GM11168 (cell line): ENCODE measurements around the gene SLC19A3.
"Not testable (repeated sequence)": the region's sequence is repeated elsewhere in the genome, so short reads cannot be mapped to it uniquely, and the experiment has no call there.

Source experiments
- in situ Hi-C: fragments of 300-500 bp; cut with MboI; formaldehyde crosslinking; loops from one replicate; pipeline ENCODE4 v1.12.0; 2022; ENCODE audit warnings: low sequenced_read_pairs; ENCODE audit not compliant: unreplicated experiment

The SLC19A3 gene

DNA sequence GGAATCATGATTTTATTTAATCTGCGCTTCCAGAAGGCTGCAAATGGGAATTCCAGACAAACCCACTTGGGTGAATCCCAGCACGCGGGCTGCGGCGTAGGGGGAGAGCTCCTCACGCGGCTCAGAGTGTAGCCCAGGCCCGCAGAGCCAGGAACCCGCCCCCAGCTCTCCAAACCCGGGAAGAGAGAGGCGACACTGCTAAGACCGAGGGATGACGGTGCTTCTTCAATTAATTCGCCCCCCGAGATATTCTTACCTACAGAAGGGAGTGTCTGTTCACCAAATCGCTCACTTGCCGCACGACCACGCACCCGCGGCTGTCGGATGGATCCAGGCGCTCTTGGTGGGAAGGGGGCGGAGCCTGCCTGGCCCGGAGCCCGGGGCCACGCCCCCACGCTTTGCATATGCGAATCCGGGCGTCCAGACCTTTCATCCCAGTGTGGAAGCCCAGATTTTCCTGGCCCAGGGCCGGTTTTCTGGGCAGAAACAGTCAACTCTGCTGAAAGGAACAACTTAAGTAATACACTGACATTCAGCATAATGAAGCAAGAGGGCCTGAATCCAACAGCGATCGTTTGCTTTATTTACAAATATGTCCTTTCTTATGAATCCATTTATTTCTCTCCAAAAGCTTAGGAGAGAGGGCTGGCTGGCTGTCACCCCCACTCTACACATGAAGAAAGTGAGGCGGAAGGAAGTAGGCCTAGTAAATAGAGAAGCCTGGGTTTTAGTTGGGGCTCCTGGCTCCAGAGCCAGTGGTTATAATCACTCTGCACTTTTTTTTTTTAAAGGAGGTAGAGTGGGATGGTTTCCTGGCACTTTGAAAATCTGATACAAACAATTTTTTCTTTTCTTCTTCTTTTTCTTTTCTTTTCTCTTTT, at the start of gene SLC19A3:
Gene SLC19A3 (minus strand): TSS at position 342 of the 881 bp plus-strand sequence. CDS start 15,710 bp downstream, outside the sequence.
- in situ Hi-C loops: no loop called here

DNA sequence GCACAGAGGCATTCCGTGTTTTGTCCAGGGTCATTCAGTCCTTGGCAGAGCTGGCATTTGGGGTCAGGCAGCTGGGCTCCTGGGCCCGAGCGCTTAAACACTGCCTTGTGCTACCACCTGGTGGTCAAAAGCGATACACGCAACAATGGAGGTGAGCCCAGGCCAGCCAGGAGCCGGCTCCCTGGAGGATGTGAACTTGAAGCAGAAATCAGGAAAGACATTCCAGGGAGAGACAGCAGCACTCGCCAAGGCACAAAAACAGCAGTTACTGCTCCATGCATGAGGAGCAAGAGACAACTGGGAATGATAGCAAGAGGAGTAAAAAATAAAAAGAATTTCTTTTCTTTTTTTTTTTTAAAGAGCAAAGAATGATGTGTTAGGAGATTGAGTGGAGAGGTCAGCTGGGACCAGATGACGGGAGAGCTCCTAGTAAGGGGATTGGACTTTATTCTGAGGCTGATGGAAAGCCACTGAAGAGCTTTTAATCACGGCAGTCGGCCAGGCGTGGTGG, 48.6 kb upstream of the SLC19A3 start:
- in situ Hi-C loops: loop anchor here (25.0 kb wide), 1 partner anchor 354 kb away; no protein-coding TSS in a partner anchor

DNA sequence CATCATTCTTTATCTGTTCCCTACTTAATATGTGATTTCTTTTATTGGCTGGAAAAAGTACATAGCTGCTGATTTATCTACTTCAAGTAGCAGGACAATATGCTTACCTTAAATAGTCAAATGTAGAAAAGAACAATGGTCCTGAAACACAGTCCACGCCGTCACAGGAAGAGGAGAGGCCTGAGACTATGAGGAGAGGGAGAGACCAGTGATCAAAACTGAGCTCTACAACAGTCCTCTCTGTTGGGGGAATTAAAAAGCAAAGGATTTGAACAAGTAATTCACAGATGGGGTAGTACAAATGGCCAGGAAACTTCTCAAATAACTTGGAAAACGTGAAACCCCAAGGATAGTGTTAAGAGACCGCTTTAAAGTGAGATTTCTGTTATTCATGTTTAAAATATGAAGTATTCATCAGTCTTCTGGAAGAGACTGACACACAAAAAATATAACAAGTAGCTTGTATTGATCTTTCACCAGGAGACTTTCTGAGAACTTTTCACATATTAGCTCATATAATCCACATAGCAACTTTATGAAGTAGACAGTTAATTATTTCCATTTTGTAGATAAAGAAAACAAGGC, 48.1 kb upstream of the SLC19A3 start:
- in situ Hi-C loops: loop anchor here (25.0 kb wide), 1 partner anchor 354 kb away; no protein-coding TSS in a partner anchor

DNA sequence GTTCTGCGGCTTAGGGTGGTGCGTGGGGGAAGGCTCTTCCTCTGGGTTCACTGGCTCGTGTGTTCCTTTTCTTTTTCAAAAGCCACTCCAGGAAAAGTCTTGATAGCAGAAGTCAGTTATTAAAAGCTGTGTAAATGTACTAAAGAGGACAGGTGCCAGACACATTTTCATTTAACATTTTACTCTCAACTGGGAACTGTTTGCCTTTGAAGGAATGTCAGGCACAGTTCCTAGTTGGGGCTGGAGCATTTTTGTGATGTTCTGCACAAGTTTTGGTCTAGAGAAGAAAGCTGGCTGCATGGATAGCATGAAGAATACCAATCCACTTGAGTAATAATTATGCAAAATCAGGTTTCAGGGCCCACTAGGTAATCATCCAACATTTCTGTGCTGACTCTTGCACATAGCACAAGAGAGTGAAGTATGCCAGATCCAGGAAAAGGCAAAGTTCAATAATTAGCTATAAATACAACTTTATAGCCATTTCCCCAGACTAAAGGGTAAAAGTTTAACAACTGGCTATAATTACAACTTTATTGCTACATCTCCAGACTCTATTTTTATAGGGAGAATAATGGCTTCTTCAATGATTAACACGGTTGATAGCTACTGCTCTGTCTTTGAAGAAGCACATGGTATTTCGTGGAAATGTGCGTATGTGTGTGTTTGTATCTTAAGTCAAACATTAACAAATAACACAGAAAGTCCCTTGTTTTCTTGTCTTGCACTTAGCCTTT, 44.1 kb upstream of the SLC19A3 start:
- in situ Hi-C loops: loop anchor here (25.0 kb wide), 1 partner anchor 350 kb away; no protein-coding TSS in a partner anchor

DNA sequence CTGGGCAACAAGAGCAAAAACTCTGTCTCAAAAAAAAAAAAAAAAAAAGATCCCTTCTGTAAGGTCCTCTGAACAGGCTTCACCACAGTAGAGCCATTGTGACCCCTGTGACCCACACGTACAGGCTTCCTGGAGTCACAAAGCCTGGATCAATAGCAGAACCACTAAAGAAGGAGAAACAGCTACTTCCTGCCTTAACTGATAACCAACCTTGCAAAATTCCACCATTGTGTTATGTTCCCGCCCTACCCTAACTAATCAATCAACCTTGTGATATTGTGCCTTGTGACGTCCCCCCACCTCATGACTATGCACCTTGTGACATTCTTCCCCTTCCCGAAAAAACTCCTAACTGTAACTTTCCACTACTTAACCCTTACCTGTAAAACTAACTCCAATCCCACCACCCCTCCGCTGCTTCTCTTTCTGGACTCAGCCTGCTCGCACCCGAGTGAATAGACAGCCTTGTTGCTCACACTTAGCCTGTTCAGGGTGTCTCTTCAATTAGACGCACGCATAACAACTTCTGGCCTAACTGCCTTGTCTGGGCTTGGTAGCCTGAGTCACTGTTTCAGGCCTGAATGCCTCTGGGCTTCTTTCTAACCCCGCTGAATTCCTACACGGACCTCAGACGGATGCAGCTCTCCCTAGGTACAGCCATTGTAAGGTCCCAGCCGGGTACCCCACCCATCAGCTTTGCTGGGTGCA, 41.7 kb upstream of the SLC19A3 start:
- in situ Hi-C loops: loop anchor here (25.0 kb wide), 1 partner anchor 347 kb away; no protein-coding TSS in a partner anchor

DNA sequence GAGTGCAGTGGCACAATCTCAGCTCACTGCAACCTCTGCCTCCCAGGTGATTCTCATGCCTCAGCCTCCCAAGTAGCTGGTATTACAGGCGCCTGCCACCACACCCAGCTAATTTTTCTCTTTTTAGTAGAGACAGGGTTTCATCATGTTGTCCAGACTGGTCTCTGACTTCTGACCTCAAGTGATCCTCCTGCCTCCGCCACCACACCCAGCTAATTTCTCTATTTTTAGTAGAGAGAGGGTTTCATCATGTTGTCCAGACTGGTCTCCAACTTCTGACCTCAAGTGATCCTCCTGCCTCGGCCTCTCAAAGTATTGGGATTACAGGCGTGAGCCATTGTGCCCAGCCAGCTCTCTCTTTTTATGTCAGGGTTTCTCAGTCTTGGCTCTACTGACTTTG, 38.4 kb upstream of the SLC19A3 start:
- in situ Hi-C loops: loop anchor here (25.0 kb wide), 1 partner anchor 344 kb away; no protein-coding TSS in a partner anchor

DNA sequence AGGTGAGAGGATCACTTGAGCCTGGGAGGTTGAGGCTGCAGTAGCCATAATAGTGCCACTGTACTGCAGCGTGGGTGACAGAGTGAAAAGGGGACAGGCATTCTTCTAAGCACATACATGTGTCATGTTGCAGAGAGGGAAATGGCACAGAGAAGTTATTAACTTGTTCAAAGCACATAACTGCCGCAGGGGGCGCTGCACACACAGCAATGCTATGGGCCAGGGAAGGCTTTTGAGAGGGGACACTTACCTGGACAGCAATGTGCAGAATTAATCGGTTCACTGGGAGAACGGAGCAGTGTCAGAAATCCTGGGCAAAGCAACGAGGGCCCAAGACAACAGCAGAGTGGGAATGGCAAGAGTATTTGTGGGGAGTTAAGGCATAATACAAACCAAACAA, 30.3 kb upstream of the SLC19A3 start:
- in situ Hi-C loops: no loop called here

DNA sequence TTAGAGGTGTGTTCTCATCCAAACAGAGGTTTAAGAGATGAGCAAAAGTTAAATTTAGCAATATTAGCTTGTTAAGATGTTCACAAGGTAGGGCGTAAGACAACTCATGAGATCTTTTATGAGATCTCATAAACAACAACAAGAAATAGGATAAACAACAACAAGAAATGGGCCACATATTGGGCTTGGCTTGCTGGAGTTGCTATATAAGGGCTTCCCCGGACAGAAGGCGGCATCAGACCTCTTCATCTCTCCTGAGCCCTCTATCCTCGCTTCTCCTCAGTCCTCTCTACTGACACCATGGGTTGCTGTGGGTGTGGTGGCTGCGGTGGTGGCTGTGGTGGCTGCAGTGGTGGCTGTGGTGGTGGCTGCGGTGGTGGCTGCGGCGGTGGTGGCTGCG, 27.8 kb upstream of the SLC19A3 start, which contains the start of gene SCYGR8:
Gene SCYGR8 (plus strand): TSS at position 301 of the 400 bp plus-strand sequence. CDS start 0 bp downstream, at position 301.
- in situ Hi-C loops: no loop called here

DNA sequence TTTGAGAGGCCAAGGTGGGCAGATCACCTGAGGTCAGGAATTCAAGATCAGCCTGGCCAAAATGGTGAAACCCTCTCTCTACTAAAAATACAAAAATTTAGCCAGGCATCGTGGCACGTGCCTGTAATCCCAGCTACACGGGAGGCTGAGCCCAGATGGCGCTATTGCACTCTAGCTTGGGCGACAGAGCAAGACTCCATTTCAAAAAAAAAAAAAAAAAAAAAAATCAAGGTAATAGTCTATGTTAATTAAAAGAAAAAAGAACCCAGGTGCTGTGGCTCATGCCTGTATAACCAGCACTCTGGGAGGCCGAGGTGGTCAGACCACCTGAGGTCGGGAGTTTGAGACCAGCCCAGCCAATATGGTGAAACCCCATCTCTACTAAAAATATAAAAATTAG, 22.9 kb upstream of the SLC19A3 start:
- in situ Hi-C loops: not testable (repeated sequence)

DNA sequence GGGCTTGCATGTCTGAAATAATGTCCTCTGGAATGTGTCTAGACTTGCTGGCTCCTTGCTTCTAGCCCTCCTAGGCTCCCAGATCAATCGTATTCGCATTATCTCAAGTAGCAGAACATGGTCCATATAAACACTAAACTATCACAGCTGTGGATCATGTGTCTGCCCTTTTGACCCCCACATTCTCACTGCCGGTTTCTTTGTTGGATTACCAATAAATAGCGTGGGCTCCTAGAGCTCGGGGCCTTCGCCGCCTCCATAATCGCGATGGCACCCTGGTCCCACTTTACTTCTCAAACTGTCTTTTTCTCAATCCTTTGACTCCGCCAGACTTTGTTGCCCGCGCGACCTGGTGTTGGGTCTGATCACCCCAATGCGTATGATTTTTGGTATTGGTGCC, 21.5 kb upstream of the SLC19A3 start:
- in situ Hi-C loops: no loop called here

DNA sequence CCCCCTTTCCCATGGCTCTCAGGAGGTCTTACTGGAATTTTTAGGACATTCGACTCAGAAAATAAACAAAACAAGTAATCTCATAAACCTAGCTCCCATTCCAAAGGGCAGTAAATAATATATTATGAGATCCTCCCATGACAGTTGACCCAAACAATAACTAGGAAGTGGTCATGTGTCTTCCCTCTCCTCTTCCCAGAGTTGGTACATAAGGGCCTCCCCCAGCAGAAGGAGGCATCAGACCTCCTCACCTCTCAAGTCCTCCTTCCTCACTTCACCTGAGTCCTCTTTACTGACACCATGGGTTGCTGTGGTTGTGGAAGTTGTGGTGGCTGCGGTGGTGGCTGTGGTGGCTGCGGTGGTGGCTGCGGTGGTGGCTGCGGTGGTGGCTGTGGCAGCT, 10.2 kb upstream of the SLC19A3 start, which contains the start of gene SCYGR7:
Gene SCYGR7 (plus strand): TSS at position 301 of the 400 bp plus-strand sequence. CDS start 0 bp downstream, at position 301.
- in situ Hi-C loops: no loop called here

DNA sequence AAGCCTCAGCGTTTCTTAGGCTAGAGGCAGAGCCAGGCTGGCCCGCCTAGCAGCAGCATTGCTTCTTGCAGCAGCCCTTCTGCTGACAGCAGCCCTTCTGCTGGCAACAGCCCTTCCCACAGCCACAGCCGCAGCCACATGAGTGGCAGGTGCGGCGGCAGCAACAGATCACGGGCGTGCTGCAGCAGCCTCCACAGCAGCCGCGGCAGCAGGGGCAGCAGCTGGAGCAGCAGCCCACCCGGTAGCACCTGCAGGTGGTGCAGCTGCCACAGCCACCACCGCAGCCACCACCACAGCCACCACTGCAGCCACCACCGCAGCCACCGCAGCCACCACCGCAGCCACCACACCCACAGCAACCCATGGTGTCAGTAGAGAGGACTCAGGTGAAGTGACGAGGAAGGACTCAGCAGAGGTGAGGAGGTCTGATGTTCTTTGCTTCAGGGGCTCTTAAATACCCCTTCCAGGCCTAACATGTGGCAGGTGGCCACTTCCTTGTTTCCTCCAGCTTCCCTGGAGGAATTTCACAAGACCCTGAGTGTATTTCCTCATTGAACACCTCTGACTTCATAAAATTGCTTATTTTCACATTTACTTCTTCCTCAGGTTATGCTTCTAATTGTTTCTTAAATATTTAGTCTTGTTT, 6.7 kb upstream of the SLC19A3 start, which contains the start of gene SCYGR6:
Gene SCYGR6 (minus strand): TSS at position 364 of the 646 bp plus-strand sequence. CDS start 0 bp downstream, at position 364.
- in situ Hi-C loops: no loop called here

DNA sequence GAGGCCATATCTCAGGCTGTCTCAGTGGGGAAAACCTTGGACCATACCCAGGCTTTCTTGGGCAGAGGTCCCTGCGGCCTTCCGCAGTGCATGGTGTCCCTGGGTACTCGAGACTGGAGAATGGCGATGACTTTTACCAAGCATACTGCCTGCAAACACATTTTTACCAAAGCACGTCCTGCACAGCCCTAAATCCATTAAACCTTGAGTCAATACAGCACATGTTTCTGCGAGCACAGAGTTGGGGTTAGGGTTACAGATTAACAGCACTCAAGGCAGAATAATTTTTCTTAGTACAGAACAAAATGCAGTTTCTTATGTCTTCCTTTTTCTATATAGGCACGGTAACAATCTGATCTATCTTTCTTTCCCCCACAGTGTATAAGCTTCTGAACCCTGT, 5.0 kb upstream of the SLC19A3 start:
- in situ Hi-C loops: not testable (repeated sequence)

DNA sequence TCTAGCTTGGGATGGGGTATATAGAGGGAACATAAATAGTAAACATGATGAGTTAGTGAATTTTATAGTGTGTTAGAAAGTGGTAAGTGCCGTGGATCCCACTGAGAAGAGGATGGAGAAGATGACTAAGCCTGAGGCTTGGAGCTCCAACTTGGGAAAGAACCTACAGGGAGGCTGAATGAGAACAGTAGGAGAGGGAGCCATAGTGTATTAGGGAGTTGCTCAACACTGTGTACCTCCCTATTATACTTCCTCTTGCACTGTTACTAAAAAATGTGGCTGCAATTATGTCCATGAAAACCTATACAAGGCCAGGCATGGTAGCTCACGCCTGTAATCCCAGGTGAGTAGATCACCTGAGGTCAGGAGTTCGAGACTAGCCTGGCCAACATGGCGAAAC, 2.9 kb upstream of the SLC19A3 start:
- in situ Hi-C loops: no loop called here

DNA sequence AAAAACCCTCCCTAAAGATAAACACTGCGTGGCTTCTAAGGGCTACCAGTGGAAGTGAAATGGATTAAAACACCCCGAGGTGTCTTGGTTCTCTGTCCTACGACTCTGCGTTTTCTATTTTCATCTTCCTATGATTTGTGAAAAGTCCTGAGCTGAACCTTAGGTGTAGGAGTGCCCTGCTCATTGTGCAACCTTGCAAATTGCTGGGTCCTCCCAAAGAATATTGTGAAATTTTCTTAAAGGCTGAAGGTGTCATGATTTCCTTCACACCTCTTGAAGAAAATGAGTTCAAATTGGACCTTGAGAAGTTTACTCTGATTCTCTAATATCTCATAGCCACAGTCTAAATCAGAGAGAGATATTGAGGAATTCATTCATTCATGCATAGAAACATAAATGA, 1.8 kb upstream of the SLC19A3 start:
- in situ Hi-C loops: no loop called here

DNA sequence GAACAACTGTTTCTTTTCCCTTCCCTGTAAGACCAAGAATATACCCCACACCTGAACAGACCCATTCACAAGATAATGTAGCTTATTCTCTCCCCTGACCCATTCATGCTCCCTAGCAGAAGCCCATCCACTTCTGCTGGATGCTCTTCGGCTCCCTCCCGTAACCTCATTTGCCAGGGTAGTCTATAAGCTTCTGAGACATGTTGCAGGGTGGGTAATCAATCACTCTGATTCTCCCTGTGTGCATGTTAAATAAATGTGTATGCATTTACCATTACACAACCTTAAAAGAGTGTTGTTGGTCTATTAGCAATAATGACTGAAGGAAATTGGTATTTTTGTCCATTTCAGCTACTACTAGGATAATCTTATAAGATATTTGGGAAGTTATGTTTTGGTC, 1.3 kb downstream of the SLC19A3 start:
- in situ Hi-C loops: no loop called here

DNA sequence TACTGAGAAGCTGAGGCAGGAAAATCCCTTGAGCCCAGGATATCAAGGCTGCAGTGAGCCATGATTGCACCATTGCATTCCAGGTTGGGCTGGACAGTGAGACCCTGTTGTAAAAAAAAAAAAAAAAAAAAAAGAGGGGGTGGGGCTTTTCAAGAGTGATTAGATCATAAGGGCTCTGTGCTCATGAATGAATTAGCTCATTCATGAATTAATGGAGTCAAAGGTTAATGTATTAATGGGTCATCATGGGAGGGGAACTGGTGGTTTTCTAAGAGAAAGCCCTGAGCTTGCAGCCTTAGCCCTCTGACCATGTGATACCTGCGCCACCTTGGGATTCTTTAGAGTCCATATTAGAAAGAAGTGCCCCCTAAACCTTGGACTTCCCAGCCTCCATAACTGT, 4.5 kb downstream of the SLC19A3 start:
- in situ Hi-C loops: no loop called here

DNA sequence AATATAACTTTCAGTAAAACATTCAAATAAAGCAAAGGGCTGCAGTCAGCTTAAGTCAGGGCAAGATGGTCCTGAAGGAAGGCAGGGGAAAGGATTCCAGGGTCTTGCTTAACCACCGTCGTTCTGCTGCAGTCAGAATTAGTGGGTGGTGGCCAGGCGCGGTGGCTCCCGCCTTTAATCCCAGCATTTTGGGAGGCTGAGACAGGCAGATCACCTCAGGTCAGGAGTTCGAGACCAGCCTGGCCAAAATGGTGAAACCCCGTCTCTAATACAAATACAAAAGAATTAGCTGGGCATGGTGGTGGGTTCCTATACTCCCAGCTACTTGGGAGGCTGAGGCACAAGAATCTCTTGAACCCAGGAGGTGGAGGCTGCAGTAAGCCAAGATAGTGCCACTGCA, 6.8 kb downstream of the SLC19A3 start:
- in situ Hi-C loops: no loop called here

DNA sequence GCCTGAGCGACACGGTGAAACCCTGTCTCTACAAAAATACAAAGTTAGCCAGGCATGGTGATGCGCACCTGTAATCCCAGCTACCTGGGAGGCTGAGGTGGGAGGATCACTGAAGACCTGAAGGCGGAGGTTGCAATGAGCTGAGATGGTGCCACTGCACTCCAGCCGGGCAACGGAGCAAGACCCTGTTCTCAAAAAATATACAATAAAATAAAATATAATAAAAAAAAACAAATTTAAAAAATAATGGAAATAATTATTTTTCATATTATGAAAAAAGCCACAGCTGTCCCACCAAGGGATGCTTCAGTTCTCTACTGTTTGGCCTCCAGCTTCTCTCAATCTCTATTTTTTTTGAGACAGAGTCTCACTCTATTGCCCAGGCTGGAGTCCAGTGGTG, 10.4 kb downstream of the SLC19A3 start:
- in situ Hi-C loops: no loop called here
